Endothelial cell of umbilical vein (primary cell): ENCODE results near the gene MRAS. TPM values are rescaled to one million over a fixed set of nuclear protein-coding genes. Genes with fewer than 3 reads are reported as not detected.

ENCODE experiments used
- BruUV-seq: library from RNA; stranded (reverse); fragments of 400-500 nt; replicated peaks from 2 replicates; lab custom pipeline; 2021; lab: Mats Ljungman, UMichigan
- CTCF ChIA-PET: fragments of 300-600, 350-600 bp; sonication (Branson Sonifier 250); formaldehyde crosslinking; loops from one replicate; lab custom pipeline; 2021; ENCODE audit warnings: antibody characterized with exemption, inconsistent platforms; lab: Charles Lee
- POLR2A ChIA-PET: fragments of 300-600, 350-600 bp; sonication (Branson Sonifier 250); formaldehyde crosslinking; loops from one replicate; lab custom pipeline; 2021; ENCODE audit warnings: antibody characterized with exemption, inconsistent platforms; lab: Charles Lee
- DNase-seq: peaks from one replicate; pipeline ENCODE4 v3.0.0-alpha.2; 2011; ENCODE audit warnings: low read depth, low spot score
- FAIRE-seq: peaks from 2 replicates; lab custom pipeline; 2011; peaks lifted over from hg19 to GRCh38; lab: Jason Lieb, UNC
- H2AFZ ChIP-seq: 2 replicates; pipeline ENCODE4 v1.6.0; 2012; ENCODE audit warnings: low read depth, low read length, control low read depth, inconsistent platforms
- H3K27ac ChIP-seq: 2 replicates; pipeline ENCODE4 v1.5.1; 2011; ENCODE audit warnings: low read depth, mild to moderate bottlenecking, control low read depth, low read length, moderate library complexity; ENCODE audit not compliant: insufficient read depth
- H3K27me3 ChIP-seq, 2 experiments: 2 replicates each; pipeline versions ENCODE4 v1.6.0 to v1.6.1; 2011; ENCODE audit warnings: low read length in 2 of 2, mixed read lengths in 1 of 2; ENCODE audit not compliant: control insufficient read depth in 2 of 2, insufficient read depth in 2 of 2
- H3K36me3 ChIP-seq, 2 experiments: 2 replicates in 1 of 2; 3 replicates in 1 of 2; pipeline ENCODE4 v1.5.1; 2011; ENCODE audit warnings: low read length in 2 of 2, mild to moderate bottlenecking in 1 of 2, moderate library complexity in 1 of 2; ENCODE audit not compliant: control insufficient read depth in 2 of 2, insufficient read depth in 2 of 2; ENCODE audit errors: extremely low read depth in 1 of 2
- H3K4me1 ChIP-seq: 3 replicates; pipeline ENCODE4 v1.5.1; 2011; ENCODE audit warnings: mild to moderate bottlenecking, low read length; ENCODE audit not compliant: control insufficient read depth, insufficient read depth; ENCODE audit errors: extremely low read depth
- H3K4me2 ChIP-seq: 2 replicates; pipeline ENCODE4 v1.6.1; 2011; ENCODE audit warnings: low read length, control low read depth, mixed read lengths; ENCODE audit not compliant: insufficient read depth
- H3K4me3 ChIP-seq, 3 experiments: fragments of 200-600 bp in 1 of 3; sonication (generic), shearing (Covaris generic) in 1 of 3; replicated peaks in 1 of 3; 2 replicates each; pipeline ENCODE4 v1.5.1; 2011 to 2016; ENCODE audit warnings: control low read depth in 3 of 3, low read length in 3 of 3, mild to moderate bottlenecking in 2 of 3, inconsistent platforms in 1 of 3, low read depth in 1 of 3, moderate library complexity in 1 of 3; ENCODE audit not compliant: insufficient read depth in 1 of 3
- H3K79me2 ChIP-seq: 2 replicates; pipeline ENCODE4 v1.6.0; 2012; ENCODE audit warnings: low read length, inconsistent platforms; ENCODE audit not compliant: control insufficient read depth, insufficient read depth
- H3K9ac ChIP-seq: replicated peaks from 2 replicates; pipeline ENCODE3; 2011; ENCODE audit warnings: low read length, control low read depth; ENCODE audit not compliant: insufficient read depth; ENCODE audit errors: extremely low read depth
- H3K9me1 ChIP-seq: replicated peaks from 3 replicates; pipeline ENCODE4 v1.6.0; 2011; ENCODE audit warnings: mild to moderate bottlenecking, low read length; ENCODE audit not compliant: control insufficient read depth, insufficient read depth; ENCODE audit errors: extremely low read depth
- H3K9me3 ChIP-seq: replicated peaks from 2 replicates; pipeline ENCODE4 v1.5.1; 2012; ENCODE audit warnings: low read length, inconsistent platforms; ENCODE audit not compliant: control insufficient read depth, insufficient read depth
- H4K20me1 ChIP-seq: replicated peaks from 2 replicates; pipeline ENCODE3; 2011; ENCODE audit warnings: mild to moderate bottlenecking, low read length; ENCODE audit not compliant: control insufficient read depth, insufficient read depth; ENCODE audit errors: extremely low read depth
- dilution Hi-C: fragments of 300-500 bp; cut with MboI; formaldehyde crosslinking; loops from one replicate; pipeline ENCODE4 v1.15.0; 2019; ENCODE audit warnings: low sequenced_read_pairs; ENCODE audit not compliant: extremely low pct_ligation_motif_present
- intact Hi-C: fragments of 100-400 bp; cut with micrococcal nuclease; formaldehyde crosslinking; loops from one replicate; pipeline ENCODE4 v1.10.0; 2022
- polyA plus RNA-seq, 4 experiments: library from polyadenylated mRNA; depleted of rRNA in 3 of 4; stranded (reverse) in 3 of 4; unstranded in 1 of 4; fragments of >200 nt; gene quantifications; 2 replicates each; pipeline versions ENCODE4 v1.2.1 to v1.2.3, GENCODE V29; 2011 to 2012; ENCODE audit warnings: missing spikeins in 1 of 4
- total RNA-seq: library from RNA; stranded (reverse); gene quantifications from 2 replicates; pipeline ENCODE4 v1.2.3, GENCODE V29; 2021
- TF ChIP-seq, protein P1 (sequence below), 2 donors: IDR thresholded peaks; 1 replicate in 1 of 2; 2 replicates in 1 of 2; pipeline ENCODE4 v1.5.1; 2011; ENCODE audit warnings: low read length in 2 of 2, mild to moderate bottlenecking in 2 of 2, moderate library complexity in 2 of 2, control low read depth in 1 of 2, inconsistent platforms in 1 of 2, low read depth in 1 of 2; ENCODE audit not compliant: insufficient read depth in 1 of 2; ENCODE audit errors: extremely low read depth in 1 of 2

The MRAS gene
- total and polyA plus RNA-seq, 2 donors (not counting 3 experiments of a cell fraction or from before 2014, with no cell fraction given) = 14.6 to 16.5 TPM

GRCh38 chr3:138359148-138359918, 11.0 kb downstream of the MRAS start:
- POLR2A ChIA-PET = no interaction called here
- BruUV-seq = no TSS peak

More at GRCh38 chr3:138359148-138359918, 11.0 kb downstream of the MRAS start:
- peak; percentile 40 for FAIRE-seq
- Histone ChIP-seq H4K20me1 (no peaks in the 10 kb centered on the region), H3K27ac (no peak overlapping the region), H3K36me3 (no peaks in the 10 kb centered on the region), H3K9me1 (no peaks in the 10 kb centered on the region), H3K27me3 (no peaks in the 10 kb centered on the region), H3K4me1 (no peaks in the 10 kb centered on the region), H3K4me3 (no peak overlapping the region), H3K4me2 (no peak overlapping the region), H3K9ac (no peak overlapping the region), H3K79me2 (no peaks in the 10 kb centered on the region), H2AFZ (no peak overlapping the region), H3K9me3 (no peaks in the 10 kb centered on the region)
- dilution Hi-C loops (no loop called here), intact Hi-C loops (no loop called here)
- TF ChIP-seq, protein P1, sequence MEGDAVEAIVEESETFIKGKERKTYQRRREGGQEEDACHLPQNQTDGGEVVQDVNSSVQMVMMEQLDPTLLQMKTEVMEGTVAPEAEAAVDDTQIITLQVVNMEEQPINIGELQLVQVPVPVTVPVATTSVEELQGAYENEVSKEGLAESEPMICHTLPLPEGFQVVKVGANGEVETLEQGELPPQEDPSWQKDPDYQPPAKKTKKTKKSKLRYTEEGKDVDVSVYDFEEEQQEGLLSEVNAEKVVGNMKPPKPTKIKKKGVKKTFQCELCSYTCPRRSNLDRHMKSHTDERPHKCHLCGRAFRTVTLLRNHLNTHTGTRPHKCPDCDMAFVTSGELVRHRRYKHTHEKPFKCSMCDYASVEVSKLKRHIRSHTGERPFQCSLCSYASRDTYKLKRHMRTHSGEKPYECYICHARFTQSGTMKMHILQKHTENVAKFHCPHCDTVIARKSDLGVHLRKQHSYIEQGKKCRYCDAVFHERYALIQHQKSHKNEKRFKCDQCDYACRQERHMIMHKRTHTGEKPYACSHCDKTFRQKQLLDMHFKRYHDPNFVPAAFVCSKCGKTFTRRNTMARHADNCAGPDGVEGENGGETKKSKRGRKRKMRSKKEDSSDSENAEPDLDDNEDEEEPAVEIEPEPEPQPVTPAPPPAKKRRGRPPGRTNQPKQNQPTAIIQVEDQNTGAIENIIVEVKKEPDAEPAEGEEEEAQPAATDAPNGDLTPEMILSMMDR (IDR thresholded peaks at IDR 0.05; ENCODE audit: extremely low read depth in 1 of 2, insufficient read depth in 1 of 2, low read depth in 1 of 2, low read length in 2 of 2) = no peak
- no peak for DNase-seq
- CTCF ChIA-PET = no interaction called here
